HG03558 (cell line): ENCODE measurements around the gene ARHGAP26.
A peak's percentile ranks its signal among the peaks of the same experiment; 100 is the strongest.
"Not testable (repeated sequence)": the region's sequence is repeated elsewhere in the genome, so short reads cannot be mapped to it uniquely, and the experiment has no call there.

ENCODE experiments used
- ATAC-seq: cut with Tn5 transposase; IDR thresholded peaks from one replicate; pipeline ENCODE4 v1.9.1; 2021; ENCODE audit warnings: moderate number of reproducible peaks; ENCODE audit not compliant: unreplicated experiment; ENCODE audit errors: extremely low read depth

Gene ARHGAP26

DNA sequence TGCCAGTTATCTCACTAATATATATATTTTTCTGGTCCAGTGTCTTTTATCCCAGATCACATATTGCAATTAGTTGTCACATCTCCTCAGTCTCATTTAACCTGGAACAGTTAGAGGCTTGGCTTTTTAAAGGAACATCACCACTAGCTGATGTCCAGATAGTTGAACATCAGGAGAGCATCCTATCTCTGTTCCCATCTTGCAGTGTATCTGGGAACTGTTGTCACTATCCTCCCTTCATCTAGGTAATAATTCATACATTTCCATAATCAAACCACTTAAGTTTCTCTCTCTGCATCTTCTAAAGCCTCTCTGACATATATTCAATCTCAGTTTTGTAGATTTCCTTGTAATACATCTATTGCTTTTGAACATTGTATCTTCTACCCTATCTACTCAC, 175.7 kb downstream of the ARHGAP26 start:
- no peak for ATAC-seq

GRCh38 chr5:142946547-142947426, 176.6 kb downstream of the ARHGAP26 start:
- ATAC-seq = no peak

DNA sequence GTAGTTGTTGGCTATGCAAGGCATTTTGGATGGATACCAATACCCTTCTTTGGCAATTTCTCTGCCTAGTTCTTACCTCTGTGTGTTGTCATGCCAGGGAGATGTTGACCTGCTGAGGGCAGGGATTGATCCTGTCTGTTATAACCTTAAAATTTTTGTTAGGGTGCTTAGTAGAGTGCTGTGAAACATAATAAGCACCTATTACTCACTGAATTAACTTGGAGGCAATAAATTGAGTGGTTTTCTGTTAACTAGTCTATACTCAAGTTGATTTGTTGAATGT, 177.2 kb downstream of the ARHGAP26 start:
- ATAC-seq = no peak

DNA sequence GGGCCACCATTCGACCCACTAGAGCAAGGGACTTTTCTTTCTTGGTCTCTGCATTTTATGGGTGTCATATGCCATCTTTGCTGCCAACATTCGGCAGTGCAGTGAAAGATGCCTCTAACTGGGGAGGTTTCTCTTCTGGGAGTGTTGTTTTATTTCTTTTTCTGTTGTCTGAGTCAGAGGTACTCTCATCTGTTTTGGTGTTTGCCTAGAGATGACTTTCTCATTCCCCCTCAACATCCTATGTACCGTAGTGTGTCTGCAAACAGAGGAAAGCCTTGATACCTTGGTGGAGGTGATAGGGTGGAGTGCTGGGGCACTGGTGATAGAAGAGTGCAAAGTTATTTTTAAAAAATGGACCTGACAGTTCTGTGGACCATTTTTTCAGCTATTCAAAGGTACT, 182.1 kb downstream of the ARHGAP26 start:
- ATAC-seq = no peak

GRCh38 chr5:142952871-142953270, 182.7 kb downstream of the ARHGAP26 start:
- ATAC-seq = not testable (repeated sequence)

DNA sequence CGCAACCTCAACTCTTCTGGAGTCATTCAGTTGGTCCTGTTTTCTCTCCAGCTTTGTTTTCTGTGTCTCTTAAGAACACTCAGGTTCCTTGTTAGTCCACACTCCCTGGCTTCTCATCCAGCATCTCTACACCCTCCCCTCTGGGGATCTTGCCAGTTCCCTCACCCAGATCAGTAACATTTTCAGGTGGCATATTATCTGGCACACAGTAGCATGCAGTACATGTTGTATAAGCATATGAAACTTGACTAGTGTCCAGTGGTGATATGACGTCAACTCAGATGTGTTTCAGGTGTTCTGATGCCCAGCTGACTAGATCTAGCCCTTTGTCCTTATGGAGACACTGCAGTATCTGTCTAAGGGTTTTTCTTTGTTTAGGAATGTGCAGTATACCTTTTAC, 184.3 kb downstream of the ARHGAP26 start:
- ATAC-seq = no peak

DNA sequence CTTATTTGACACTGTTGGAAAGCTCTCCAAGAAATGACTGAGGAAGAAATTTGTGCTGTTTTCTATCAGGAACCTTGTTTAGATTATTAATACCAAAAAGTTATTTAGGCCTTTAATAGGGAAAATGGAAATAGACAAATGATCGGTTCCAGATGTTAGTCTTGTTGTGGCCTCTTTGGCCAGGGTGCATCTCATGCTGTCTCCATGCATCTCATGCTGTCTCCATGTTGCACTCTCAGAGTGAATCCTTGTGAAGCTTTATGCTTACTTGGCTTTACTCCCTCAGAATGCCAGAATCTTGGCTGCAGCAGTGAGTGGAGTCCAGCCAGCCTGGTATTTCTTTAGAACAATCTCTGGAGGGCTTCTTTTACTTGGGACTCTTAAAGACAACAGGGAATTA, 185.5 kb downstream of the ARHGAP26 start:
- no peak for ATAC-seq

GRCh38 chr5:142957528-142957927, 187.4 kb downstream of the ARHGAP26 start:
- ATAC-seq = no peak

DNA sequence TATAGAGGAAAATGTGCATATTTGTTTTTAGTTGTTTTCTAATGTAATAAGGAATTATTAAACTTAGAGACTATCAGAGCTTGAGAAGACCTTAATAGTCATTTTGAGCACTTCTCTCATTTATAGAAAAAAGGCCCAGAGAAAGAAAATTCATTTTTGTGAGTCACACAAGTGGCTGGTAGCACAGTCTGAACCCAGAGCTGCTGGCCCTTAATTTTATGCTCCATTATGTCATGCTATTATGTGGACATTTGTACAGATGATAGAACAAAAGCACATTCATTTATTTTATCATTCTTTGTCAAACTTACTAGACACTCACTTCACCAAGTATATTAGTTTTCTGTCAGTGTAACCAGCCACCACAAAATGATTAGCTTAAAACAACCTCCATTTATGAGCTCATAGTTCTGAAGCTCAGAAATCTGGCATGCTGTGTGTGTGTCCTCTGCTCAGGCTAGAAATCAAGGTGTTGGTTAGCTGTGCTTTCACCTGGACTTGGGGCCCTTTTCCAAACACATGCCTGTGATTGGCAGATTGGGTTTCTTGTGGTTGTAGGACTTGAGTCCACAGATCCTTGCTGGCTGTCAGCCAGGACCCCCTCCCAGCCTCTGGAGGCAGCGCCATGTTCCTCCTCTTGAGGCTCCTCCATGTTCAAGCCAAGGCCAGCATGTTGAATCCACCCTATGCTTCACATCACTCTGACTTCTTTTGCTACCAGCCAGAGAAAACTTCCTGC, 188.9 kb downstream of the ARHGAP26 start:
- no peak for ATAC-seq

GRCh38 chr5:142959683-142960657, 189.8 kb downstream of the ARHGAP26 start:
- ATAC-seq = peak; percentile 47

DNA sequence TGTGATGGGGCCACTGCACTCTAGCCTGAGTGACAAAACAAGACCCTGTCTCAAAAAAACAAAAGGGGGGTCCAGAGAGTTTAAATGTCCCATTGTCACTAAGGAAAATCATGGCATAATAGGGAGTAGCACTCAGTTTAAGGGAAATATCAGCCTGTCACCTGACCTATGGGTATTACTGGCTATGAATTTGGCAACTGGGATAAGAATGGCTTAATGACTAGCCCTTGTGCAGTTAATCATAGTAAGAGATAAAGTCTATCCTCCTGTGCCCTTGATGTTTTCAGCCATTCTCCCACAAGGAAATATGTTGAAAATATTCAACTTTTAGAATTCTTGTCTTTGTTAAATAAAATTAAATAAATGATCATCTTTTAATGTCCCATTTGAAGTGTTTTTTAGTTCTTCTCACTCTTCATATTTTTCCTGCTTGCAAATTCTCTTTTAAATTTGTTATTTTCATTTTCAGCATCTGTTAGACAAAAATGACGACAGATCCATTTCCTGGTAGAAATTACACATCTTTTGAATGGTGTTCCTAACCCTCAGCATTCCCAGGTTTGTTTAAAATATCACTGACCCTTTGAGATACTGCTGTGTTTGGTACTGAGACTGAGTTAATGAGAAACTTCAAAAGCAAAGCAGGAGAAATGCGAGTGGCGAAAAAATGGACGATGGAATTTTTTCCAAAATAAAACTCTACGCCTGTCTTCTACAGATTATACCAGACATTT, 191.4 kb downstream of the ARHGAP26 start:
- no peak for ATAC-seq

- ATAC-seq = no peak
Observed at GRCh38 chr5:142962174-142962533, 192.0 kb downstream of the ARHGAP26 start.

DNA sequence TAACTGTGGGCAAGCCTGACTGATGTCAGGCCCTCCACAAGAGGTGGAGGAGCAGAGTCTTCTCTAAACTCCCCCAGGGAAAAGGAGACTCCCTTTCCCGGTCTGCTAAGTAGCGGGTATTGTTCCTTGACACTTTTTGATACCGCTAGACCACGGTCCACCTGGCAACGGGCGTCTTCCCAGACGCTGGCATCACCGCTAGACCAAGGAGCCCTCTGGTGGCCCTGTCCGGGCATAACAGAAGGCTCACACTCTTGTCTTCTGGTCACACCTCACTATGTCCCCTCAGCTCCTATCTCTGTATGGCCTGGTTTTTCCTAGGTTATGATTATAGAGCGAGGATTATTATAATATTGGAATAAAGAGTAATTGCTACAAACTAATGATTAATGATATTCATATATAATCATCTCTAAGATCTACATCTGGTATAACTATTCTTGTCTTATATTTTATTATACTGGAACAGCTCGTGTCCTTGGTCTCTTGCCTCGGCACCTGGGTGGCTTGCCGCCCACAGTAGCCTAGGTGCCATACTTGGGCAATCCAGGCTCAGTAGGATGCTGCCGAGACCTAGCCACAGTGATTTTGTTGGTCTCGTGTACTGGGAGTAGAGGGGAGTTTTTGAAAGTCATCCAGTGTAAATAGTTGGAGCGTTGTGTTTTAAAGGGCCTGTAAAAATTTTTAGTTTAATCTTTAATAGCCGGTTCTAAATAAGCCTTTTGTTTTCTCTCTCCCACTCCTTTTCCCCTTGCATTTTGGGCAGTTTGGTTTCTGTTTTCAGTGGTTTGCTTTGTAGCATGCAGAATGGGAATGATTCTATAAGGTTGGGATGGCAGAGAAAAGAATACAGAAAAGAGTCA, 195.3 kb downstream of the ARHGAP26 start:
- not testable (repeated sequence) for ATAC-seq

- no peak for ATAC-seq
Observed at GRCh38 chr5:142966121-142966420, 195.9 kb downstream of the ARHGAP26 start.

- no peak for ATAC-seq
Observed at GRCh38 chr5:142969186-142969585, 199.0 kb downstream of the ARHGAP26 start.

- ATAC-seq = no peak
Observed at GRCh38 chr5:142969624-142970439, 199.7 kb downstream of the ARHGAP26 start.

DNA sequence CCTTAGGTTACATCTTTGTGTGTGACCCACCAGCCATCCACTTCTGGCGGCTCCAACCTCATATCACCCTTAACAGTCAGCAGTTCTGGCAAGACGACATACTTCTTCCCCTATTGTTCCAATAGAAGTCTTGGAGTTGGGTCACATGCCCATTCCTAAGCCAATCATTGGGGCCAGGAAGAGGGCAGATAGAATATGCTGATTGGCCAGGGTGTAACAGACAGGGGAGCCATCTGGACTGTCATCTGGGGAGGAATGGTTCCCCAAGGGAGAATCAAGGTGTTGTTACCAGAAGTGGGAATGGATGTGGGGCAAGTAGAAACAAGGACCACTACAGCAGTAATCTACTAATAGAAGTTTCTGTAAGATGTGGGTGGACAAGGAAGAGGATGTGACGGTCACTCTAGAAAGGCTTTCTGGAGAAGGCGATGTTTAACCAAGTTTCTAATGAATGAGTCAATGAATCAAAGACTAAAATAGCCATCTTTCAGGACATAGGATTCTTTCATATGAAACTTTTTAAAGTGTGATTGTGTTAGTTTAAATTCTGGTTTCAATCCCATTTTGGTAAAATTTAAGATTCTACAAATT, 200.4 kb downstream of the ARHGAP26 start:
- no peak for ATAC-seq
